HG02642 (cell line): ENCODE data around the gene DOK5.

Experiments
- ATAC-seq: cut with Tn5 transposase; IDR thresholded peaks from one replicate; pipeline ENCODE4 v1.9.1; 2021; ENCODE audit warnings: mild to moderate bottlenecking; ENCODE audit not compliant: unreplicated experiment, poor library complexity

DOK5 gene

DNA sequence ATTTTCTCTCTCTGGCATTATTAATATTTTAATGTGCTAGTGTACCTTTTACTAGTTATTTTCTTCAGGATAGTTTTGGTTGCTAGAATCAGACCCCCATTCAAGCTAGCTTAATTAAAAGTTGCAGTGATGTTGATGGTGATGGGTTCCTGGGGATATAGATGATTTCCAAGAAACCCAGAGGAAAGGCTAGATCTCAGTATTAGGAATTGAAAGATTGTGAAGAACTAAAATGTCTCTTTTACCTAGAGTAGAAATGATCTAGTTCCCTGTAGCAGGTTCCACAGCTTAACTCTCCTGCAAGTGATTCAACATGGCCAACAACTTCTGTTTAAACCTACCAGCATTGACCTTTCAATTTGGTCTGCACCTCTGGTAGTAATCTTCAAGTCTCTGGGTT lies 78.6 kb downstream of the DOK5 start:
- ATAC-seq = no peak

DNA sequence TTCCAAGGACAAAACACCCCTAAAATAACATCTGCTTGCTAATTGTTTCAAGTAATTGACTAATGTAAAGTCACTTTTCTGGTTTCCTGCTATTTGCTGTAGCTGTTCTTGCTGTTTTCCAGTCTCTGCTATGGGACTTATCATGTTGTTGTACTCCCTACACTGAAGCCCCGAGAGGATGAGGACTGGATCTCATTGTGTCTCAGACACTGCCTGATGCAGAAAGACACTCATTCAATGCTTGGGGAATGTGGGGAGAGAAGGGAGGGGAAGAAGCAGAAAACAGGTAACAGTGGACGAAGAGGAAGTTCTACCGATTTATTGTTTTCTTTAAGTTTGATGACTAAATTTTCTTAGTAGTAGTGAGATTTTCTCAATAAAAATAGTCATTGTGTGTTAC lies 79.8 kb downstream of the DOK5 start:
- ATAC-seq = no peak

DNA sequence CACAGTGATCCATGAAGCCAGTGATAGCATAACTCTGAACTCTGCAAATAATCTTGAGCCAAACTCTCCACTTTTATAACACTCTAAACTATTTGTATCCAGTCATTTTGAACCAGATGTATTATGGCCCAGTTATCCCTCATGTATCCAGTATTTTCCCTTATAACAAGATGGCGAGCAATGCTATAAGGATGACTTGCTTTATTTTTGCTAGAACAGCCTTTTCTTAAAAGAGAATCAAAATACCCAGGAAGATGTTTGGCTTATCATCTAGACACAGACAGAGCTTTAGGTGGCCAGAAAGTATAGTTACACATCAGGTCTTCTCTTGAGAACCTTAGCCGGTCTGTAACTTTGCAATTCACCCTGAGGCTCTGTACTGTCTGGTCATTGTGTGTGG lies 81.0 kb downstream of the DOK5 start:
- no peak for ATAC-seq

DNA sequence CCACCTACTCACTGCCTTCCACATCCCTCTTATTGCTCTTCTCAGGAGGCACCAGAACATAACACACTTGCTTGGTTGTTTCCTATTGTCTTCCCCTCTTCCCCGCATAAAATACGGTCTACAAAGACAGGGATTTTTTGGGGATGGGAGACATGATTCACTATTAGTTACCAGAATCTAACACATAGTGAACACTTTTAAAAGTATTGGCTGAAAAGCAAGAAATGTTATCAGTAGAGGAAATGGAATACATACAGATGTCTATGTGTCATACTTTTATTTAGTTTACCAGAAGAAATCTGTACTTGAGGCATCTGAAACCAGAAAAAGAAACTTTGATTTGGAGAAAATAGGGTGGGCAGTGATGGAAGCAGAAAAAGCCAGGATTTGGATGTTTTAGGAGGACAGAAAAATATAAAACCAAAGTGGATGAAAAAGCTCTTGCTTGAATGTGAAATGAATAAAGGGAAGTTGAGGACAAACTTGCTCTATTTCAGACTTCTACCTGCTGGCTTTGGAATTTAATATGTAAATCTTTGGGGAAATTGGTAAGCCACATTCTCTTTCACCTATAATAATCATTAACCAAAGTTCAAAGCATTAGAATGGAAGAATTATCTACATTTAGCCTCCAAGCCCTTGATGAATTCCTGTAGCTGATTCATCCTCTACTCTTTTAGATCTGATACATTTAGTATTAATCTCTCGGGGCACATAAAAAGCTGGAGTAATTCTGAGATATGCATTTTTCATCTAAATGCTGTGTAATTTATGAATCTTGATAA lies 82.6 kb downstream of the DOK5 start:
- ATAC-seq = no peak

DNA sequence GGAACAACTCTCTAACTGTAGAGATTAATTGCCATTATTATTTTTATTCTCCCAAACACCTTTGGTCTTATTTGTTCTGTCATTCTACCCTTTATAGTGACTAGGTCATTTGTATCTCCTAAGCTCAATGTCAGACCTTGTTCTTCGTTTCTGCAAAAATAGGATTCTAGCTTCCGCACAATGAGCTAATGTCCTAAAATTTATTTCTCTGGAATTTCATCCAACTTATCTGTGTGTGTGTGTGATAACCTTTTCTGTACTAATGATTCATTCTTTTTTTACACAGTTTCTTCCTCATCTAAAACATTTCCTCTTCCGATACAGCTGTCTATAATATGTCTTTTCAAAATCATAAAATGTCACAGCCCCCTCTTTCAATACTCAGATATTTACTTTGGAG lies 84.5 kb downstream of the DOK5 start:
- no peak for ATAC-seq

DNA sequence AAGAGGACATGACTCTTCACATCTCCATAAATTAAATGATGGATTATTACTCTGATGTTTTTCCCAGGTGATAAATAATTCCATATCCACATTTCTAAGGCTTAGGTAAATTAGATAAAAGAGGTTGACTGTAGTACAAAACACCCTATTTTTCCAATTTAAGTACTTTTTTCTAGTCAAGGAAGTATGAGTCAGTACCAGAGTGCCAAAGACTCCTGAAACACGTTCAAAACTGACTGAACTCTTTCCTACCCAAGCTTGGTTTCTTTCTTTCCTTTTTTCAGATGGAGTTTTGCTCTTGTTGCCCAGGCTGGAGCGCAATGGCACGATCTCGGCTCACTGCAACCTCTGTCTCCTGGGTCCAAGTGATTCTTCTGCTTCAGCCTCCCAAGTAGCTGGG lies 85.0 kb downstream of the DOK5 start:
- ATAC-seq = no peak

DNA sequence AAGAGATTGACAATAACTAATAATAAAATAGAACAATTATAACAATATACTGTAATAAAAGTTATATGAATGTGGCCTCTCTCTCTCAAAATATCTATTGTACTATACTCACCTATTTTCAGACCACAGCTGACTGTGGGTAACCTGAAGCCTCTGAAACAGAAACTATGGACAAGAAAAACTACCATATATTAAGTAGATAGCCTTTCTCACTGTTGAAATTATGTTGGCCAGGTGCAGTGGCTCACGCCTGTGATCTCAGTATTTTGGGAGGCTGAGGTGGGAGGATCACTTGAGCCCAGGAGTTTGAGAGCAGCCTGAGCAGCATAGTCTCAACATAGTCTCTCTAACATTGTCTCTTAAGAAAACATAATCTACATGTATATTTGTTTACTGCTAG lies 89.9 kb downstream of the DOK5 start:
- ATAC-seq = no peak

DNA sequence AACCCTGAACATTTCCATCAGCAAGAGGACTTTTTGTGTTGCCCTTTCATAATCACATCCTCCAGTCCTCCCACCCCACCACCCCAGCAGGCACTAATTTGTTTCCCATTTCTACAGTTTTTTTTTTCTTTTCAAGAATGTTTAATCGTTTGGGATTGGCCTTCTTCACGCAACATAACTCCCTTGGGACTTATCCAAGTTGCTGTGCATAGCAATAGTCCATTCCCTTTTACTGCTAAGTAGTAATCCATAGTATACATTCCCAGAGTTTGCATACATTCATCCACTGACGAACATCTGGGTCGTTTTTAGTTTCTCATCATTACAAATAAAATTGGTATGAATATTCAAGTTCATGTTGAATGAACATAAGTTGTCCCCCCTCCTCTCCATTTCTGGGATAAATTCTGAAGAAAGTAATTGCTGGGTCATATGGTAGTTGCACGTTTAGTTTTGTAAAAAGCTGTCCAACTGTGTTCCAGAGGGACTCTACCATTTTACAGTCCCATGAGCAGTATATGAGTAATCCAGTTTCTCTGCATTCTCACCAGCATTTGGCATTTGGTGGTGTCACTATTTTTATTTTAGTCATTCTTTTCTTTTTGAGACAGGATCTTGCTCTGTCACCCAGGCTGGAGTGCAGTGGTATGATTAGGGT lies 90.8 kb downstream of the DOK5 start:
- ATAC-seq = no peak

DNA sequence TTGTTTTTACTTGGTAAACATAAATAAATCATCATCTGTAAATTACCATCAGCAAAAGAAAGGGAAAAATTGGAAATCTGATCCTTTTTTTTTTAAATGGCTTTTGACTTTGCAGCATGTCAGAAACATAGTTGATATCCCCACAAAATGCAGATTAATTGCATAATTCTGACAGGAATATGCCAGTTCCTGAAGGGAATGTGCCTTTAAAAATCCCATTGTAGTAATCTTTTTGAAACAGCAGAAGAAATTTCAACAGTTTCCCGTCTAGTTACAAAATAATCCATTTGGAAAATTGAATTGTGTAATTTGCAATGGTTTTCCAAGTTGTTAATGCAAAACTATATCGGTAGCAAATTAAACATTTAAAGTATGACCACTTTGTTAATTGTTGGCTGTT lies 95.2 kb downstream of the DOK5 start:
- ATAC-seq = no peak

DNA sequence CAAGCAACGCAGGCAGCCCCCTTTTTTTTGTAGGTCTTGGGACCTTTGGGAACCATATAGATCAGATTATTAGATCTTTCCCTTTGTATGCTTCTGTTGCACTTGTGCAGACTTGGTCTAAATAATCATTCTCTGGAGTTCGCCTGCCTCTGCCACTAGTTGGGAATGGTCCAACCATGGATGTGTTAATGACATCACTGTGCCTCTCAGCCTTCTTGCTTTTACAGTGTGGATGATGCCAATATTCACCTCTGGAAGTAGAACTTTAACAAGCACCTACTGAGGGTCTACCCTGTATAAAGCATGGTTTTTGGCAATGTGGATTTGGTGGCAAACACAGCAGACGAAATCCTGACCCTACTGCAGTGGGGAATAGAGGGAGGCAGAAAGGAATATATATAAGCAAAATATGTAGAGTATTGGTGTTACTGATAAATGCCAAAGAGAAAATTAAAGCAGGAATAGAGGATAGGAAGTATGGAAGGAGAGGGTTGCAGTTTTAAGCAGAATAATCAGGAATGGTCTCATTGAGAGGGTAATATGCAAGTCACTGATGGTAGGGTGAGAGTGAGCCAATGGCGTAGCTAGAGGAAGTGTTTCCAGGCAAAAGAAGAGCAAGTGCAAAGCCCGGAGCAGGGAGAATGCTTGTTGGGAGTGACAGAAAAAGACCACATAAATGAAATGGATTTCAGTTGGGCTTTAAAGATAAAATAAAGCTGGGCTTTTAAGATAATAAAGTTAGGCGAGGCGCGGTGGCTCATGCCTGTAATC lies 97.5 kb downstream of the DOK5 start:
- no peak for ATAC-seq

DNA sequence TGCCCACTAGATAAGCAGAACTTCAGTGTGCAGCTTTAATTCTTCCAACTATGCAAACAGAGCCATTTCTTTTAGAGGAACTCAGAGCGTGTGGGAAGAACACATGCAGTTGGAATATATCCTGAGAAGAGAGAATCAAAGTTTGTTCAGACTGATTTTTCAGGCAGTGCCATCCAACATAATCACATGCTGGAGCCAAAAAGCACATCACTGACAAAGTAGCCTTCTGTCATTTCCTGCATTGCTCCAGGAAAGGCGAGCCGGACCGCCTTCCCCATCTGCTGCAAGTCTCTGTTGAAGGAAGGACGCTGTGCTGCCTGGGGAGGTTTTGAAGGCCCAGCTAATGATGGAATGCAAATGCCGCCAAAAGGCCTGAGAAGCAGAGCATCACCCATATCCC lies 98.4 kb downstream of the DOK5 start:
- ATAC-seq = no peak

DNA sequence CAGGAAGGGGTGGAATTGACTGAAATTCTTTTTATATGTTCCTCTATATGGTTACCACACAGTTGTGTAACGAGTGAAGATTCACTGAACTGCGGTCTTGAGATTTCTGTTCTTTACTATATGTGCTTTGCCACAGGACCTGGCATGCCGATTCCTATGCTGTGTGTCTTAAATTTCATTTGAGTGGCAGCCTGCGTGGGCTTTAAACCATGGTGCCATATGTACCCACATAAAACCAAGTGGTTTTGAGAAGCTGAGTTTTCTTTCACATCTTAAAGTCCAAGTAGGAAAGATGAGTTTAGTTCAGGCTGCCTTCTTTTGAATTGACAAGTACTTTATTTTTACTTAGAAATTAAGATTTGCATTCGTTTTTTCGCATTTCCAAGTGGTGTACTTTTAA lies 101.1 kb downstream of the DOK5 start:
- no peak for ATAC-seq

DNA sequence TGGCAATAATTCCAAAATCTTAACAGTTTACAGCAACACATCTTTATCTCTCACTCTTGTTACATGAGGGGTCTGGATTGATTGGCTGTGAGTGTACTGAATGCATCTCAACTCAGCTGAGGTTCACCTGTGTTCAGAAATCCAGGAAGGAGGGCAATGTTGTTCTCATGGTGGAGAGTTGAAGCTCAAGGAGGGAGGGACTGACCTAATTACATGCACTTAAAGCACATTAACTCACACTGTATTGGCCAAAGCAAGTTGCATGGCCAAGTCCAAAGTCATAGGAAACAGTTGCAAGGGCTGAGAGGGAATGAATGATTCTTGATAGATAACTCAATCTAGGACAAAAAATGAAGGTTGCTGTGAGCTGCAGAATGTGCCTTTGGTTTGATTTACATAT lies 102.2 kb downstream of the DOK5 start:
- ATAC-seq = no peak

DNA sequence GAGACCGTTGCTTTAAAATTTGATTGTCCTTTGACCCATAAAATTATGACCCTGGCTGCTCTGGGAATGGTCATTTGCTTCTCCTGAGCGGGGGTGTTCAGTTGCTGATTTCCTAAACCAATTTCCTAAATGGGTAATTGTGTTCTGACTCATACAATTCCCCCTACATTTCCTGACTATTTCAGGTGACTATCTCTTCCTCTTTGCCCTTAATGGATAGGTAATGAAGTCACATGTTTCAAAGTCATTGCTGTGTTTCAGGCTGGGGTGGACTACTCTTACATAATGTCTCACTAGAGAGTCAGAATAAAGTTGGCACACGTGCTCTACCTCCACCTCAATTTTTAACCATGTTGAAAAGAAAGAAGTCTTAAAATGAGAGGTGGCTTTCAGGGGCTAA lies 109.8 kb downstream of the DOK5 start:
- ATAC-seq = no peak

DNA sequence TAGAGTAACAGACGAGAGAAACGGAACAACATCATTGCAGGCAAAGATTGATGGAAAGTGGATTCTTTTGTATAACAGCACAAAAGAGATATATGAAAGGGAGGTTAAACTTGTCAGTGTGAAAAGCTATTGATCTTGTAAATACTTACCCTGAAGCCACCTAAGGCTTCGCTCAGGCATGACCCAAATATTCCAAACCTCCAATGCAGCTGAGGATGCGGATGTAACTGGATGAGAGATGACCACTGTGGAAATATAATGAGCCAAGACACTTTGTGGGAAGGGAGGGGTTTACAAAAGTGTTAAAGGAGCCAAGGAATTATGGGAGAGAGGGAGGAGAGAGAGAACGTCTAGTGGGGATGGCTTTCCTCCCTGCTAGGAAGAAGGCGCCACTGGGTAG lies 112.0 kb downstream of the DOK5 start:
- no peak for ATAC-seq

DNA sequence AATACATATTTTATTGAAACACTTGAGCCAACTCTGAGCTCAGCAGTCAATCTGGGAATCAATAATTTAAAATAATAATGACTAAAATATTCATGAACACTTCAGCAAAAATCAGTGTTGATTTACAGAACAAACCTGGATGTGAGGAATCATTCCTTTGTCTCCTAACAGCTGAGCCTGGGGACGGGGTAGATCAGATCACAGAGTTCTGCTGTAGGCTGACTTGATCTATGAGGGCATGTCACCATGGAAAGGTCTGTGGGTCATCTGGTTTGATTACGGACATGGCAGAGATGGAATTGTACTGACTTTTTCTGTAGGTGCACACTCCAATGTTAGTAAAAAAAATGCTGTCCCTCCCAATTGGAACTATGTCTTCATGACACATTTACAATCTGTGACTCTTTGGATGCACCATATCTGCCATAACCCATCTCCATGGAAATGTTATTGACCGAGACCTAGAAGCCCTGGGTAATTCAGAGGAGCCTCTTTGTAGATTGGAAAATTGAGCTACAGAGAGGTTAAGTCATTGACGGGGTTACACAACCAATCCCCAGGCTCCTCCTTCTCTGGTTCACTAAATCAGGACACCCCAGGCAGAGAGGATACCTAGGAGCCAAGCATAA lies 114.1 kb downstream of the DOK5 start:
- no peak for ATAC-seq

DNA sequence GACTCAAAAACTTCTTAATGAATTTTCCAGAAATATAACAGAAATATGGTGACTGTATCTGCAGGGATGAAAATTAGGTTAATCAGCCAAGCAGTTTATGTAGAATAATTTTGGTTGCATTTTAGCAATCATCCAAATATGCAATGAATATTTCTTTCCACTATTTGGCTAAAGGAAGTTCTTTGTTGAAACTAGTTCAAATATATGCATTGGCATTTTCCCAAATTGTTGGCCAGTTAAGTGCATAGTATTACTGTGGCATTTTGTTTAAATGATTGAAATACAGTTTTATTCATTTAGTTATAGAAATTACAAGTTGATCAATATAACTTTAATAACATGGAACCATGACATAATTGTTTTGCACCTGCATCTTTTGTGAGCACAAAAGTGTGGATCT lies 115.5 kb downstream of the DOK5 start:
- ATAC-seq = no peak

DNA sequence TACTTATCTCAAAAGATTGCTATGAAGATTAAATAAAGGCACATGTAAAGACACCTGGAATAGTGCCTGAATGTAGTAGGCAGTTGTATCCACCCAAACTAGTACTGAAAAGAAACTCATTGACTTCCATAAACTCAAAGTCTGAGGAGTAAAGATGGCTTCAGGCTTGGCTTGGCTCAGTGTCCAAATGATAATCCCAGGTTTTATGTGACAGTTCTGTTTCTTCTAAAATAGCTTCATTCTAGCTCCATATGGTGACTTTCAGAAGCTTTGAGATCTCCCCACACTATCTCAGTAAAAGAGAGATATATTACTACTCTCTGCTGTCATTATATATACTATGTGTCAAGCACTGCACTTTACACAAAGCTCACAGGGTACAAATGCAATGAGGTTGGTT lies 121.3 kb downstream of the DOK5 start:
- no peak for ATAC-seq

DNA sequence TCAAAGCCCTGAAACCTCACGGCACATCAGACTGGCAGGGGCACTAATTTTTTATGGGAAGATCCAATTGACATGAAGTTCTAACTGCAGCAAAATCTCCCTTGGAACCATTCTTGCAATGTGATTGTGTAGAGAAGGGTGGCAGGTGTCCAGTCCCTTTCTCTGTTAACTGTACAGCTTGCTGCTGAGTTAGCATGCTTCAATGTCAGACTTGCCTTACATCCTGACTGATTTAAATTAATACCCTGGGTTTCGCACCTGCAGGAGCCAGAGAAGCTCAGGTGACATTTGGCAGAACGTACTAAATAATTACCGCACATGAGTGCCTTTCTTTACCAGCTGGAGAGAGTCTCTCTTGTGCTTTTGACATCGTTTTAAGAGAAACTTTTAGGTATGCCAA lies 123.0 kb downstream of the DOK5 start:
- no peak for ATAC-seq

DNA sequence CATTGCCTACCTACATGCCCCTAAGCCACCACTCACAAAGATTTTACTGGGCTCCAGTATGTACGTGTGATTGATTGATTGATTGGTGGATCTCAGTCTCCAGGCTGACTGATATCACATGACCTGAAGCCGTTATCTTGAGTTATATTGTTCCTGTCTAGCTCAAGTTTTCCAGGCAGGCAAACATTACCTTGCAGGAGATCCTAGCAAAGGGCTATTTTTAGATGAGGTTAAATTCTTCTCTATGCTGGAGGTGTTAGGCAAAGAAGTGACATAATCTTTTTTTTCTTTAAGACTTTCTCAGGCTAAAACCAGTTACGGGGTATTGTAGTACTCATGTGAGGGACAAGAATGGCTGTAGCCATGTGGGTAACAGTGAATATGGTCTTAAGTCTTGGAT lies 125.2 kb downstream of the DOK5 start:
- no peak for ATAC-seq
